Prostate gland (tissue), 2 donors: ENCODE results near the gene GLE1.

Experiments used
- CTCF ChIP-seq, 4 experiments: fragments of 200-600 bp in 2 of 4; fragments of 450-650 bp in 2 of 4; sonication (generic) in 2 of 4; IDR thresholded peaks; 1 replicate in 3 of 4; 2 replicates in 1 of 4; pipeline ENCODE4 v1.5.1; 2016 to 2019; ENCODE audit warnings: antibody characterized with exemption in 4 of 4, mild to moderate bottlenecking in 2 of 4, moderate library complexity in 2 of 4
- POLR2A ChIP-seq: fragments of 450-650 bp; IDR thresholded peaks from one replicate; pipeline ENCODE4 v1.6.1; 2016; ENCODE audit warnings: antibody characterized with exemption, mild to moderate bottlenecking
- POLR2AphosphoS5 ChIP-seq: sonication (generic); formaldehyde crosslinking; IDR thresholded peaks from one replicate; pipeline ENCODE4 v1.6.1; 2017; ENCODE audit warnings: antibody characterized with exemption

- TF ChIP-seq CTCF (IDR thresholded peaks at IDR 0.05), result no peak
- no peak for TF ChIP-seq POLR2A
- TF ChIP-seq POLR2AphosphoS5, result no peak
Measured at GRCh38 chr9:128577206-128577605, 72.7 kb downstream of the GLE1 start.
